Spleen (tissue), 11 donors: ENCODE results near the gene SLC38A10. TPM values are rescaled to one million over a fixed set of nuclear protein-coding genes. Genes with fewer than 3 reads are reported as not detected.

Experiments
- DNase-seq: peaks from one replicate; pipeline ENCODE4 v3.0.0-alpha.2; 2020
- H3K27ac ChIP-seq, 8 donors: fragments of 200-600 bp; sonication (generic) in 7 of 8; 1 replicate in 4 of 8; 2 replicates in 4 of 8; pipeline versions ENCODE4 v1.5.0 to v1.8.0; 2016 to 2021; ENCODE audit warnings: inconsistent platforms in 4 of 8, mild to moderate bottlenecking in 4 of 8, moderate library complexity in 1 of 8
- H3K27me3 ChIP-seq, 7 donors: fragments of 200-600 bp; sonication (generic) in 6 of 7; replicated peaks in 1 of 7; 1 replicate in 4 of 7; 2 replicates in 3 of 7; pipeline versions ENCODE4 v1.5.0 to v1.8.0; 2016 to 2021; ENCODE audit warnings: inconsistent platforms in 3 of 7, mild to moderate bottlenecking in 1 of 7
- H3K36me3 ChIP-seq, 6 donors: fragments of 200-600 bp; sonication (generic) in 5 of 6; 1 replicate in 4 of 6; 2 replicates in 2 of 6; pipeline versions ENCODE4 v1.5.0 to v1.8.0; 2016 to 2021; ENCODE audit warnings: inconsistent platforms in 2 of 6
- H3K4me1 ChIP-seq, 6 donors: fragments of 200-600 bp; sonication (generic) in 5 of 6; 1 replicate in 3 of 6; 2 replicates in 3 of 6; pipeline versions ENCODE4 v1.5.0 to v1.8.0; 2016 to 2021; ENCODE audit warnings: inconsistent platforms in 3 of 6
- H3K4me3 ChIP-seq, 8 donors: fragments of 200-600 bp; sonication (generic) in 7 of 8; 1 replicate in 4 of 8; 2 replicates in 4 of 8; pipeline versions ENCODE4 v1.5.0 to v1.8.0; 2016 to 2021; ENCODE audit warnings: inconsistent platforms in 4 of 8, mild to moderate bottlenecking in 4 of 8, moderate library complexity in 2 of 8
- H3K9me3 ChIP-seq, 8 donors: fragments of 200-600 bp; sonication (generic) in 7 of 8; 1 replicate in 4 of 8; 2 replicates in 4 of 8; pipeline versions ENCODE4 v1.5.0 to v1.8.0; 2016 to 2021; ENCODE audit warnings: inconsistent platforms in 4 of 8
- POLR2A ChIP-seq, 3 donors: fragments of 450-650 bp; IDR thresholded peaks; one replicate each; pipeline ENCODE4 v1.5.1; 2017; ENCODE audit warnings: antibody characterized with exemption in 3 of 3, mild to moderate bottlenecking in 1 of 3
- POLR2AphosphoS5 ChIP-seq, 3 donors: sonication (generic); formaldehyde crosslinking; IDR thresholded peaks; one replicate each; pipeline ENCODE4 v1.5.1; 2017; ENCODE audit warnings: antibody characterized with exemption in 3 of 3
- WGBS, 5 donors: extraction: QIAGEN DNeasy Blood & Tissue Kit in 3 of 5; methylation state at CpG; one replicate each; pipeline versions ENCODE4 v1.1.5 to v1.1.7; 2013 to 2018; 5-methylcytosine and 5-hydroxymethylcytosine counted together
- intact Hi-C: fragments of 100-400 bp; cut with DNase I; formaldehyde crosslinking; loops from one replicate; pipeline ENCODE4 v1.15.0; 2023; ENCODE audit warnings: low total_unique reads
- polyA plus RNA-seq, 3 donors: library from polyadenylated mRNA; stranded (reverse); fragments of 200-250 nt; gene quantifications; one replicate each; pipeline ENCODE4 v1.2.1, GENCODE V29; 2013
- total RNA-seq, 7 donors: library from RNA; depleted of rRNA in 3 of 7; stranded (reverse); fragments of >200 nt in 3 of 7; fragmentation: NEBNext Ultra II Directional in 4 of 7; extraction: Animal tissue kit (Norgen Biotek cat#: 25700) in 4 of 7; gene quantifications; one replicate each; pipeline versions ENCODE4 v1.1.0 to v1.2.1, GENCODE V29; 2016 to 2021
- TF ChIP-seq, protein P1 (sequence below), 11 experiments: fragments of 200-600 bp in 7 of 11; fragments of 450-650 bp in 4 of 11; sonication (generic) in 4 of 11; IDR thresholded peaks in 8 of 11; conservative IDR thresholded peaks in 3 of 11; 1 replicate in 7 of 11; 2 replicates in 4 of 11; pipeline versions ENCODE4 v1.4.0 to v1.8.0; 2016 to 2021; ENCODE audit warnings: antibody characterized with exemption in 11 of 11, inconsistent platforms in 4 of 11, mild to moderate bottlenecking in 1 of 11
- donor health status: healthy with polysubstance abuse.
- donor health status: DM: no; HTN: no; CAD: no; lungs with moderate emphysema.
- donor health status: DM: no; HTN: no; CAD: no.
- donor health status: Bipolar disorder and iron deficiency.
- donor health status: healthy.
- donor health status: DM: no; HTN: no; CAD: no.
- donor health status: DM: yes; HTN: yes; CAD: no.

The SLC38A10 gene
- total and polyA plus RNA-seq, 10 donors = 54.9 to 112 (median 86.6) TPM

GRCh38 chr17:81233811-81234505 lies 61.1 kb downstream of the SLC38A10 start:
- Histone ChIP-seq H3K27me3 (no peaks in the 10 kb centered on the region), H3K4me1 (peaks cover 12 to 51% (median 34%) of the 10 kb centered on the region in 6 donors), H3K36me3 (peaks cover 0 to 81% (median 53%) of the 10 kb centered on the region in 6 donors), H3K27ac (no peak overlapping the region), H3K9me3 (no peaks in the 10 kb centered on the region), H3K4me3 (no peak overlapping the region)
- DNase-seq = no peak
- TF ChIP-seq POLR2A (IDR thresholded peaks at IDR 0.05) (no peak), POLR2AphosphoS5 (IDR thresholded peaks at IDR 0.05) (no peak)
- TF ChIP-seq, protein P1, sequence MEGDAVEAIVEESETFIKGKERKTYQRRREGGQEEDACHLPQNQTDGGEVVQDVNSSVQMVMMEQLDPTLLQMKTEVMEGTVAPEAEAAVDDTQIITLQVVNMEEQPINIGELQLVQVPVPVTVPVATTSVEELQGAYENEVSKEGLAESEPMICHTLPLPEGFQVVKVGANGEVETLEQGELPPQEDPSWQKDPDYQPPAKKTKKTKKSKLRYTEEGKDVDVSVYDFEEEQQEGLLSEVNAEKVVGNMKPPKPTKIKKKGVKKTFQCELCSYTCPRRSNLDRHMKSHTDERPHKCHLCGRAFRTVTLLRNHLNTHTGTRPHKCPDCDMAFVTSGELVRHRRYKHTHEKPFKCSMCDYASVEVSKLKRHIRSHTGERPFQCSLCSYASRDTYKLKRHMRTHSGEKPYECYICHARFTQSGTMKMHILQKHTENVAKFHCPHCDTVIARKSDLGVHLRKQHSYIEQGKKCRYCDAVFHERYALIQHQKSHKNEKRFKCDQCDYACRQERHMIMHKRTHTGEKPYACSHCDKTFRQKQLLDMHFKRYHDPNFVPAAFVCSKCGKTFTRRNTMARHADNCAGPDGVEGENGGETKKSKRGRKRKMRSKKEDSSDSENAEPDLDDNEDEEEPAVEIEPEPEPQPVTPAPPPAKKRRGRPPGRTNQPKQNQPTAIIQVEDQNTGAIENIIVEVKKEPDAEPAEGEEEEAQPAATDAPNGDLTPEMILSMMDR (IDR thresholded peaks at IDR 0.05 in 8 of 11, conservative IDR thresholded peaks at IDR 0.05 in 3 of 11) = no peak
- intact Hi-C loops = no loop called here
- 90 to 94% (median 91%) methylated on average over 10 to 21 of the region's 21 CpGs for WGBS, 5 donors

DNA sequence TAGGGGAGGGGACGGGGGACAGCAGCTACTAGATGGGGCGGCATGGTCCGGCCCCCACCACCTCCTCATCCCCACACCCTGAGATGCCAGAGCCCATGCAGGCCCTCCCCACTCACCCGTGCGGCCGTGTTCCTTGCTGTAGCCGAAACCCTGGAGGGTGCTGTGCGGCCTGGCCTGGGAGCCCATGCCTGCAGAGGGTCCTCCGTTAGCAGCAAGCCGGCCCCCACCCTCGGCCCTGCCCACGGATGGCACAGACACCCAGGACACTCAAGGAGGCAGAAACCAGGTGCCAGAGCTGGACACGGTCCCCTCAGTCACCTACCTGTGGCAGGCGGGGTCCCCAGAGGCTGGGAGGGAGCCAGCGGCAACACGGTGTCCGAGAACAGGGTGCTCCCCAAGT lies 61.8 kb downstream of the SLC38A10 start:
- Histone ChIP-seq H3K4me1 (peaks cover 12 to 53% (median 38%) of the 10 kb centered on the region in 6 donors), H3K9me3 (no peaks in the 10 kb centered on the region), H3K27me3 (no peaks in the 10 kb centered on the region), H3K4me3 (no peak overlapping the region), H3K27ac (no peak overlapping the region), H3K36me3 (peaks cover 0 to 87% (median 53%) of the 10 kb centered on the region in 6 donors)
- TF ChIP-seq POLR2AphosphoS5 (IDR thresholded peaks at IDR 0.05) = peak in 1 of 3 donors; percentile 11
- TF ChIP-seq, protein P1 (IDR thresholded peaks at IDR 0.05 in 8 of 11, conservative IDR thresholded peaks at IDR 0.05 in 3 of 11) = no peak
- intact Hi-C loops = no loop called here
- DNase-seq = no peak
- WGBS, 5 donors = 95 to 98% (median 96%) methylated on average over 5 to 17 of the region's 17 CpGs

GRCh38 chr17:81232616-81233241 lies 62.4 kb downstream of the SLC38A10 start:
- no peak overlapping the region for H3K27ac ChIP-seq
- H3K36me3 ChIP-seq = peaks cover 0 to 87% (median 53%) of the 10 kb centered on the region in 6 donors
- peaks cover 6 to 53% (median 38%) of the 10 kb centered on the region in 6 donors for H3K4me1 ChIP-seq
- H3K9me3 ChIP-seq = no peaks in the 10 kb centered on the region
- 89 to 100% (median 94%) methylated on average over 3 to 19 of the region's 19 CpGs for WGBS, 5 donors
- intact Hi-C loops = no loop called here
- no peaks in the 10 kb centered on the region for H3K27me3 ChIP-seq
- no peak overlapping the region for H3K4me3 ChIP-seq
- DNase-seq = no peak
- TF ChIP-seq, protein P1 (IDR thresholded peaks at IDR 0.05 in 8 of 11, conservative IDR thresholded peaks at IDR 0.05 in 3 of 11) = no peak
- no peak for TF ChIP-seq POLR2A (IDR thresholded peaks at IDR 0.05)
- no peak for TF ChIP-seq POLR2AphosphoS5 (IDR thresholded peaks at IDR 0.05)
